GM13977 (cell line): ENCODE measurements around the gene MGA.

Experiments used
- DNase-seq: peaks from one replicate; pipeline ENCODE4 v3.0.0; 2012; ENCODE audit warnings: low spot score
- in situ Hi-C: fragments of 300-500 bp; cut with MboI; formaldehyde crosslinking; loops from one replicate; pipeline ENCODE4 v1.12.0; 2022; ENCODE audit warnings: low sequenced_read_pairs, low pct_unique_long_range_greater_than_20kb, mixed read lengths, inconsistent platforms; ENCODE audit not compliant: unreplicated experiment
- TF ChIP-seq, protein P1 (sequence below): IDR thresholded peaks from 2 replicates; pipeline ENCODE4 v1.5.1; 2012; ENCODE audit warnings: mild to moderate bottlenecking, control low read depth; ENCODE audit not compliant: insufficient read depth; ENCODE audit errors: extremely low read depth, missing control alignments

MGA gene

DNA sequence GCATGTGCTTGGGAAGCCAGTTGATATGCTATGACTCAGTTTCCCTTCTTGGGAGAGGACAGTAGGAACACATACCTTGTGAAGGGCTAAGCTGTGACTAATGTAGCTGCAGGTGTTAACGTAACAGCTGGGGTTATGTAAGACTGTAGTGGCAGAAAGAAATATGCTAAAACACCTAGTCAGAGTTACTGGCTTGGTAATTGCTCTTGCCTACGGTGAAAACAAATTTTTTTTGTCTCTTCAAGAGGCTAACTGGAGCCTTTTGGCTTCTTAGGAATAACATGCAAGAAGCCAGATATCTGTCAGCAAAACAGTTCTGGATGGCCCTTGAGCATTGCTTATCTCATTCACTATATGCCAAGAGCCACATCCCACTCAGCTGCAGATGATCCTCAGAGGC, 115.4 kb downstream of the MGA start:
- TF ChIP-seq, protein P1, sequence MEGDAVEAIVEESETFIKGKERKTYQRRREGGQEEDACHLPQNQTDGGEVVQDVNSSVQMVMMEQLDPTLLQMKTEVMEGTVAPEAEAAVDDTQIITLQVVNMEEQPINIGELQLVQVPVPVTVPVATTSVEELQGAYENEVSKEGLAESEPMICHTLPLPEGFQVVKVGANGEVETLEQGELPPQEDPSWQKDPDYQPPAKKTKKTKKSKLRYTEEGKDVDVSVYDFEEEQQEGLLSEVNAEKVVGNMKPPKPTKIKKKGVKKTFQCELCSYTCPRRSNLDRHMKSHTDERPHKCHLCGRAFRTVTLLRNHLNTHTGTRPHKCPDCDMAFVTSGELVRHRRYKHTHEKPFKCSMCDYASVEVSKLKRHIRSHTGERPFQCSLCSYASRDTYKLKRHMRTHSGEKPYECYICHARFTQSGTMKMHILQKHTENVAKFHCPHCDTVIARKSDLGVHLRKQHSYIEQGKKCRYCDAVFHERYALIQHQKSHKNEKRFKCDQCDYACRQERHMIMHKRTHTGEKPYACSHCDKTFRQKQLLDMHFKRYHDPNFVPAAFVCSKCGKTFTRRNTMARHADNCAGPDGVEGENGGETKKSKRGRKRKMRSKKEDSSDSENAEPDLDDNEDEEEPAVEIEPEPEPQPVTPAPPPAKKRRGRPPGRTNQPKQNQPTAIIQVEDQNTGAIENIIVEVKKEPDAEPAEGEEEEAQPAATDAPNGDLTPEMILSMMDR: no peak
- in situ Hi-C loops: no loop called here
- no peak for DNase-seq

DNA sequence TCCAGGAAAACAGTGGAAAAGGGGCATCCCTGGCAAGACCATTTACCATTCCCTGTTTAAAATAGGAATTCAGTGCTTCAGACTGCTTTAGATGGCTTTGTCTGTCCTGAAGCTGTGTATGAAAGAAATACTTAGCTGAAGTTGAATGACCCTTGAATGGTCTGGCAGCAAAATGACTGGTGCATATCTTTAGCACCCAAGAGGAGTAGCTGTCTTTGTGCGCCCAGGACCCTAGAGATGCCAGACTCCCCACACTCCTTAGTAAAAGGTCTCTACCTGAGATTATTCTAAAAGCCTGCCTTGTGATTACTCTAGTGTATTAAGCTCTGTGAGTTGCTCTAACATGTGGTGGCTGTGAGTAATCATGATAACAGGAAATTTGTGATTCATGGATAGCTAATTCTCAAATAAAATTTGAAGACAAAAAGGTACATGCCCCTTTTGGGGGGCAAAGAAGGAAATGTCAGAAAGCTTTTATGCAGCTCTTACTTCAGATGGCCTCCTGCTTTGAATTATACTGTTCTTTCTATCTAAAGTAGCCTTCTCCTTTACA, 117.3 kb downstream of the MGA start:
- TF ChIP-seq, protein P1: no peak
- DNase-seq: no peak
- in situ Hi-C loops: no loop called here

DNA sequence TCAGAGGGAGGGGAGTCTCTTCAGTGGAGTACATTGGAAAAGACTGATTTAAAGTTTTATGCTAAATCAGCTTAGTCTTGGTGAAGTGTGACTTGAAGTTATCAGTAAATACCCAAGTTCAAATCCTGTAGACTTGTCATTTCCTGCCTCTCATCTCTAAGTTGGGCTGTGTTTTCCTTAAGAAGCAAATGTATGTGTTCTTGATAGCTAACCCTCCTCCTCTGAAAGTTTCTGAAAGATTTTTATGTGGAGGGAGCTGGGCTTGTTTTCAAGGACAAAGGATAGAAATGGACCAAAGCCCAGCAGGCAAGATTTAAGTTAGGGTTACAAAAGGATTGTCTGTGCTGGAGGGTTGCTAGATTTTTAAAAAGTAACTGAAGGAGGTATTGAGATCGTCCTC, 118.3 kb downstream of the MGA start:
- no peak for DNase-seq
- TF ChIP-seq, protein P1: no peak
- in situ Hi-C loops: no loop called here

DNA sequence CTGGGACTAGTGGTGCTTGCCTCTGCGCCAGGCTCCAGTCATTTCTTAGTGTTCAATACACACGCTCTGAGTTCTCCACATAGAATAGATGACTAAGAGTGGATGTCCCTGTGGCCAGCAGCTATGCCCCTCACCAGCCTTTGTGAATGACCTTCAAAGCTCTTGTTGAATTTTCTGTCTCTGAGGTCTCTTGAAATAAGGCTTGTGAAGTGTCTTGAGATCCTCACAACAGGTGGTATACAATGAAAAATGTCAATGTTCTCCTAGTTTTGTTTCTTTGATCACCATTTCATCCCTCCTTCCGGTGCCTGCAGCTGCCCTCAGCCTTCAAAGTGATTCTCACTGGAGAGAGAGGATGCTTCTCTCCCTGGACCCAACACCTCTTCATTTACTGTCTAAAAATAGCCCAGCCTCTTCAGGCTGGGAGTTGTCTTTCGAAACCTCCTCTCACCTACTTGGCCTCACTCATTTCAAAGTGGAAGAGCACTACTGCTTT, 119.5 kb downstream of the MGA start:
- DNase-seq: no peak
- TF ChIP-seq, protein P1: no peak
- in situ Hi-C loops: no loop called here

DNA sequence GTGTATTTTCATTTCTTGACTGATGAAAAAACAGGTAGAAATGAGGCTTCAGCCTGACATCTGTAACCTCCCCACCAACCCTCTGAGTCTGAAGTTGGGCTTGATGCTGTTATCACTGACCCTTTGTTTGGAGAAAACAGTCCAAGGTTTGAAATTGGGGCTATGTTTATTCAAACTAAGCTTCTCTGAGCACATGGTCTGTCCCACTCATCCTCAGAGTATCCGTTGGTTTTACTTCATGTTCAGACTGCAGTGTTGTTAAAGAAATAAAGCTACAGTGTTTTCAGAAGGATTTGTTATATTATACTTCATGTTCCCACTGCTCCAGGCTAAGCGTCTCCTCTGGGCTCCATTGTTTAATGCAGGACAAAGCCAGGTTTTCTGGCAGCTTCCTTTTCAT, 120.1 kb downstream of the MGA start:
- DNase-seq: no peak
- in situ Hi-C loops: no loop called here
- TF ChIP-seq, protein P1: no peak

DNA sequence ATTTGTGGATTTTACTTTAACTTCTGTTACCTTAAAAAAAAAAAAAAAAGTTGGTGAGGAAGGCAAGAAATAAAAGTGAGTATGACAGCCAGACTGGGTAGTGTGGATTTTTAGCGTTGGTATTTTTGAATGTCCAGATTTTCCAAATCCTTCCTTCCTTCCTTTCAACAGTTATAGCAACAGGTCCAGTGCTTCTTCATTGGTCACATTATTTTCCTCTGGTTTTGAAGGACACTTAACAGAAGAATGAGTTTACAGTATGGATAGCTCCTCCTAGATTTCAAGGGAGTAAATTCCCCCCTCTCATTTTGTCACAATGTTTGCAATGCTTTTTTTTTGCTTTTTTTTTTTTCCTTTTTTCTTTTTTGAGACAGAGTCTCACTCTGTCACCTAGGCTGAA, 120.5 kb downstream of the MGA start:
- no peak for DNase-seq
- TF ChIP-seq, protein P1: no peak
- in situ Hi-C loops: no loop called here
